GM12801 (cell line): Measurements from ENCODE around the gene NCOA7.

Source experiments
- TF ChIP-seq, protein P1 (sequence below): IDR thresholded peaks from one replicate; pipeline ENCODE4 v1.5.1; 2011; ENCODE audit warnings: control low read depth; ENCODE audit not compliant: insufficient read length; ENCODE audit errors: extremely low read depth

Gene NCOA7

DNA sequence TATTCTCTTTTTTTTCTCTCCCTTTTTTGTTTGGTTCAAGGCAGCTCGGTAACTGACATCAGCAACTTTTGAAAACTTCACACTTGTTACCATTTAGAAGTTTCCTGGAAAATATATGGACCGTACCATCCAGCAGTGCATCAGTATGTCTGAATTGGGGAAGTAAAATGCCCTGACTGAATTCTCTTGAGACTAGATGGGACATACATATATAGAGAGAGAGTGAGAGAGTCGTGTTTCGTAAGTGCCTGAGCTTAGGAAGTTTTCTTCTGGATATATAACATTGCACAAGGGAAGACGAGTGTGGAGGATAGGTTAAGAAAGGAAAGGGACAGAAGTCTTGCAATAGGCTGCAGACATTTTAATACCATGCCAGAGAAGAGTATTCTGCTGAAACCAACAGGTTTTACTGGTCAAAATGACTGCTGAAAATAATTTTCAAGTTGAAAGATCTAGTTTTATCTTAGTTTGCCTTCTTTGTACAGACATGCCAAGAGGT is 30.8 kb upstream of the NCOA7 start:
- TF ChIP-seq, protein P1, sequence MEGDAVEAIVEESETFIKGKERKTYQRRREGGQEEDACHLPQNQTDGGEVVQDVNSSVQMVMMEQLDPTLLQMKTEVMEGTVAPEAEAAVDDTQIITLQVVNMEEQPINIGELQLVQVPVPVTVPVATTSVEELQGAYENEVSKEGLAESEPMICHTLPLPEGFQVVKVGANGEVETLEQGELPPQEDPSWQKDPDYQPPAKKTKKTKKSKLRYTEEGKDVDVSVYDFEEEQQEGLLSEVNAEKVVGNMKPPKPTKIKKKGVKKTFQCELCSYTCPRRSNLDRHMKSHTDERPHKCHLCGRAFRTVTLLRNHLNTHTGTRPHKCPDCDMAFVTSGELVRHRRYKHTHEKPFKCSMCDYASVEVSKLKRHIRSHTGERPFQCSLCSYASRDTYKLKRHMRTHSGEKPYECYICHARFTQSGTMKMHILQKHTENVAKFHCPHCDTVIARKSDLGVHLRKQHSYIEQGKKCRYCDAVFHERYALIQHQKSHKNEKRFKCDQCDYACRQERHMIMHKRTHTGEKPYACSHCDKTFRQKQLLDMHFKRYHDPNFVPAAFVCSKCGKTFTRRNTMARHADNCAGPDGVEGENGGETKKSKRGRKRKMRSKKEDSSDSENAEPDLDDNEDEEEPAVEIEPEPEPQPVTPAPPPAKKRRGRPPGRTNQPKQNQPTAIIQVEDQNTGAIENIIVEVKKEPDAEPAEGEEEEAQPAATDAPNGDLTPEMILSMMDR, result no peak

- TF ChIP-seq, protein P1, result no peak
These were observed 26.6 kb upstream of the NCOA7 start for GRCh38 chr6:125764121-125764671.

- TF ChIP-seq, protein P1, result no peak
These were observed 24.8 kb upstream of the NCOA7 start for GRCh38 chr6:125765944-125766343.

DNA sequence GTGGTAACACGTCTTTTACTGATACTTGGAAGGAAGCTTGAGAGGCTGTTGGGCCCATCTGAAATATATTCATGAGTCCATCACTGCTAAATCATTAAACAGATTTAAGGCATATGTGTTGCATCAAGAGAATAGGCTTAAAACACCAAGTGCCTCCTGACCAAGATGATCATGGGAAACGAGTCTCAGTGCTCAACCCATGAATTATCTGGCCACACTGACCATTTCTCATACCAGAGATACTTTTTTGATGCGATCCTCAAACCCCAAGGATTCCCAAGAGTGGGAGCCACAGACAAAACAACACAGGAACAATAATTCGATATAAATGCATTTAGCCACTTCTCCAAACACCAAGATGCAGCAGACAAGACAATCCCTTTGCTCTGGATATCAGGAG is 24.1 kb upstream of the NCOA7 start:
- TF ChIP-seq, protein P1, result no peak

DNA sequence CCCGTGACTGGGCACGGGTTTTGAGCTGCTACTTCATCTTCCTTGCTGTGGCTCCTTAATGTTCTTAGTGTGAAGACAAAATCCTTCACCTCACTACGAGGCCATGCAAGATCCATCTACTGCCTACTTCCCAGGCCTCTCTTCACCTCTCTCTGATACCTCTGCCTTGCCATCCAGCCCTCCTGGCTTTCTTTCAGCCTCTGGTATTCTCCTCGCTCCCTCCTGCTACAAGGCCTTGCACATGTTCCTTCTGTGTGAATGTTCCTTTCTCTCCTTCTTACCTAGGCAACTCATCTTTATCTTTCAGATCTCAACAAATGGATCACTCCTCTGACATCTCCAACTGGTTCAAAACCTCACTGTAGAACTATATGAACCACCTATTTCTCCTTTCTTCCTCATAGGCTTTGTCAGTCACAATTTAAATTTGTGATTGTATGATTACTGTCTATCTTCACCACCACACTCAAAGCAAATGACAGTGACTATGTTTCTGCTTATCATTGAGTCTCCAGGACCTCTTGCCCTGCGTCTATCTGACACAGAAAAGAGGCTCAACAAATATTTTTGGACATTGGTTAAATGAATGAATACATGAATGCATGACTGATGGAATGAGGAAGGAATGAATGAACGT is 21.5 kb upstream of the NCOA7 start:
- TF ChIP-seq, protein P1, result no peak

DNA sequence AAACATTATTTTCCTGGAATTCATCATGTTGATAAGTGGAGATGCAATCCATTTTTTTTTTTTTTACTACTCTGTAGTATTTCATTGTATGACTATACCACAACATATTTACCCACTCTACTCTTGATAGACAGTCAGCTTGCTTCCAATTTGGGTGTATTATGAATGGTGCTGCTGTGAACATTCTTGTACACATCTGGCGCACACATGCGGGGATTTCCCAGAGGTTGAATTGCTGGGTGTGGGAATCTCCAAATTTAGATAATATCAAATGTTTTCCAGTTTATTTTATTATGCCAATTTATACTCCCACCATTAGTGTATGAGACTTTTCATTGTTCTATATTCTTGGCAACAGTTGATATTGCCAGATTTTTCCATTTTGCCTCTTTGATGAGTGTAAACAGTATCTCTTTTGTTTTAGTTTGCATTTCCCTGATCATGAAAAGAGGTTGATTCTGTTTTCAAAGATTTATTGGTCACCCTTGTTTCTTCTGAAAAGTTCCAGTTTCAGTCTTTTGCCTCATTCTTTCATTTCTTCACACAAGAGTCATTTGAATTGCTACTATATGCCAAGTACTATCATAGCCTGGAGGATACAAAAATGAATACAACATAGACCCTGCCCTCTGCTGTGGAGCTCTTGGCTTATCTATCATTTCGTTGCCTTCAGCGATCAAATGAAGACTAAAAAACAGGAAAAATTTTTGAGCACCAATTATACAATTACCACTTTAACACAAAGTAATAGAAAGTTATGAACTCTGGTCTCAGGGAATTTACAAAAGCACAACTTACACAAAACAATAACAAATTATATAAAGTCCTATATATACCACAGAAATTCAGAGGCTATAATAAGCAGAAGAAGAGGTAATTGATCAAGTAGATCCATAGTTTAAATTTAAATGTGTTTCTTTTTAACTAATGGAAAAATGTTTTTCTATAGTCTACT is 17.1 kb upstream of the NCOA7 start:
- TF ChIP-seq, protein P1, result no peak

DNA sequence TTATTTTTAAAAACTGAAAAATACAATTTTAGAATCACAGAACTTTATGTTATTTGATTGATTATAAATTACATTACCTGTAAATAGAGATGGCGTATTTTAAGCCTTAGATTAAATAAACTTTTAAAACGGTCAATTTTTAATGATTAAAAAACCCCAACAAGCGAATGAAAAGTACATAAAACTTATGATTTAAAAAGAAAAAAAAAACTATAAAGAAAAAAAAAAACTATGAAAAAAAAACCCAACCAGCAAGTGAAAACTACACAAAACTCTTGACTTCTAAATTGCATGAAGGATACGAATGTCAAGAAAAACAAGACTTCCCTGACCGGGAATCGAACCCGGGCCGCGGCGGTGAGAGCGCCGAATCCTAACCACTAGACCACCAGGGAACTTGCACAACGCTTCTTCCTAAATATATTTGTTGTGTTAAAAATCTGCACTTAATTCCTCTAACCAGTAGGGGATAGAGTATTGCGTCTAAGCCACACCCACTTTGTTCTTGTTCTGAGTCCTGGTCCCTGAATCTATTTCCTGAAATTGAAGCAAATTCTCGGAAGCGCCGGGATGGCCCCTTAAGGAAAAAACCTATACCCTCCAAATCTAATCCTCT is 10.7 kb upstream of the NCOA7 start:
- TF ChIP-seq, protein P1, result no peak
